HepG2 (cell line): ENCODE results near the gene SNAPC4. TPM values are rescaled to one million over a fixed set of nuclear protein-coding genes. Genes with fewer than 3 reads are reported as not detected.

Experiments
- AHR ChIP-seq: IDR thresholded peaks from 2 replicates; pipeline ENCODE4 v1.6.1; 2018; ENCODE audit warnings: missing genetic modification reagents, missing compliant biosample characterization
- FOXK2 ChIP-seq: fragments of 450-650 bp; IDR thresholded peaks from 2 replicates; pipeline ENCODE4 v1.6.1; 2016
- KAT7 ChIP-seq: IDR thresholded peaks from 2 replicates; pipeline ENCODE4 v1.6.1; 2018; ENCODE audit warnings: borderline replicate concordance, missing compliant biosample characterization
- SCMH1 ChIP-seq: sonication (generic); formaldehyde crosslinking; IDR thresholded peaks from 2 replicates; pipeline ENCODE4 v1.9.0; 2021; ENCODE audit warnings: missing genetic modification reagents, mild to moderate bottlenecking, borderline replicate concordance
- SMC3 ChIP-seq: IDR thresholded peaks from 2 replicates; pipeline ENCODE4 v1.6.1; 2011; ENCODE audit warnings: low read length, improper control_type of control experiment
- YEATS2 ChIP-seq: sonication (generic); formaldehyde crosslinking; IDR thresholded peaks from 2 replicates; pipeline ENCODE4 v1.4.0; 2020; ENCODE audit warnings: missing genetic modification reagents, borderline replicate concordance
- ZBTB7B ChIP-seq: sonication (generic); formaldehyde crosslinking; IDR thresholded peaks from 2 replicates; pipeline ENCODE4 v1.4.0; 2020; ENCODE audit warnings: missing genetic modification reagents
- ZFP82 ChIP-seq: sonication (generic); formaldehyde crosslinking; IDR thresholded peaks from 2 replicates; pipeline ENCODE4 v1.5.1; 2020; ENCODE audit warnings: mild to moderate bottlenecking, missing genetic modification reagents, borderline replicate concordance
- ZNF24 ChIP-seq: fragments of 450-650 bp; IDR thresholded peaks from 2 replicates; pipeline ENCODE4 v1.6.1; 2017; ENCODE audit warnings: antibody characterized with exemption, mild to moderate bottlenecking
- ZNF510 ChIP-seq: sonication (generic); formaldehyde crosslinking; IDR thresholded peaks from 2 replicates; pipeline ENCODE4 v1.4.0; 2020; ENCODE audit warnings: low read depth, mild to moderate bottlenecking, missing genetic modification reagents
- ZNF605 ChIP-seq: sonication (generic); formaldehyde crosslinking; IDR thresholded peaks from 2 replicates; pipeline ENCODE4 v1.8.0; 2022; ENCODE audit warnings: mild to moderate bottlenecking, missing genetic modification reagents
- ZNF788 ChIP-seq: sonication (generic); formaldehyde crosslinking; IDR thresholded peaks from 2 replicates; pipeline ENCODE4 v1.5.0; 2020; ENCODE audit warnings: mild to moderate bottlenecking, missing genetic modification reagents, borderline replicate concordance
- polyA plus RNA-seq, 8 experiments: library from polyadenylated mRNA; depleted of rRNA in 3 of 8; stranded (reverse) in 7 of 8; unstranded in 1 of 8; fragments of >200 nt; fragmentation: Illumina TruSeq in 4 of 8; extraction: Trizol in 4 of 8; gene quantifications; 2 replicates each; pipeline versions ENCODE4 v1.2.1 to v1.2.3, GENCODE V29; 2011 to 2016; ENCODE audit warnings: low read depth in 4 of 8, missing spikeins in 1 of 8, mixed read lengths in 1 of 8; ENCODE audit not compliant: insufficient read depth in 1 of 8
- total RNA-seq, 5 experiments: library from RNA; depleted of rRNA; stranded (reverse); fragments of >200 nt; fragmentation: Illumina TruSeq; extraction: Trizol; gene quantifications; 2 replicates each; pipeline ENCODE4 v1.2.3, GENCODE V29; 2016; ENCODE audit warnings: low read depth in 1 of 5
- TF ChIP-seq, protein P1 (sequence below): sonication (generic); formaldehyde crosslinking; IDR thresholded peaks from 2 replicates; pipeline ENCODE4 v1.4.0; 2020; ENCODE audit warnings: missing genetic modification reagents, borderline replicate concordance
- TF ChIP-seq, protein P2 (sequence below): IDR thresholded peaks from 2 replicates; pipeline ENCODE4 v1.6.1; 2016
- TF ChIP-seq, protein P3 (sequence below): sonication (generic); formaldehyde crosslinking; IDR thresholded peaks from 2 replicates; pipeline ENCODE4; 2020; ENCODE audit warnings: missing genetic modification reagents, mild to moderate bottlenecking, borderline replicate concordance
- TF ChIP-seq, protein P4 (sequence below): sonication (generic); formaldehyde crosslinking; IDR thresholded peaks from 2 replicates; pipeline ENCODE4 v1.4.0; 2020; ENCODE audit warnings: mild to moderate bottlenecking, missing genetic modification reagents
- TF ChIP-seq, protein P5 (sequence below): sonication (generic); formaldehyde crosslinking; IDR thresholded peaks from 2 replicates; pipeline ENCODE4 v1.4.0; 2020; ENCODE audit warnings: missing genetic modification reagents, low read depth, mild to moderate bottlenecking, borderline replicate concordance

The SNAPC4 gene
- total and polyA plus RNA-seq, 2 of the 13 experiments (the other 11 are each of a cell fraction or from before 2014, with no cell fraction given) = 2.0 to 6.0 TPM

DNA sequence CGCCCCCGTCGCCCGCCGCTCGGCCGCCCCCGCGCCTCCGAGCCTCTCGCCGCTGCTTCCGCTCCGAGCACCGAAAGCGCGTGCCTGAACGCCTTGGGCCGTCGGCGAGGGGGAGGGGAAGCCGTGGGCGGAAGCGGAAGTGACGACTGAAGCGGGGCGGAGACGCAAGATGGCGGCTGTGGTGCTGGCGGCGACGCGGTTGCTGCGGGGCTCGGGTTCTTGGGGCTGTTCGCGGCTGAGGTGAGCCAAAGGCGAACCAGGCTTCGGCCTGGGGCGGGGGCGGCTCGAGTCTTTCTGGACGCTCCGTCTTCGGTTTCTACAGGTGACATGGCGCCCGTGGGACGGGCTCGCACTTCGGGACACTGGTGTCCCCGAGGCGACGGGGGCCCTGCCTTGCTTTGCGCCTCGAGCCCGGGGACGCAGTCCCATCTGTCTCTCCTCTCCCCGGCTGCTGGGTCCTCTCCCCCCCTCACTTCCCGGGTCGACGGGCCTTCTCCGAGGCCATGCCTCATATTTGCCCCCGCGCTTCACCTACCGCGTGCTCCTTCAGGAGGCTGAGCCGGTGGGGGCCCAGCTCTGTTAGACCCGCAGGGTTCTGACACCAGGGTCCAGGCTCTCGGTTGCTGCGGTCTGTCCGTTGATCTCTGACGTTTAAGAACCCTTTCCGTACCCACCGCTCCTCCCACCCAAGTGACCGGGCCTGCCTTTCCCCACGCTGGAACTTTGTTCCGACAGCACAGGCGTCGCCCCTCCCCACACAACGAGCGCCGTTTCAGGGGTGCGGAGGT, 10.7 kb upstream of the SNAPC4 start, which contains the start of the genes ENTR1 and PMPCA (continued):
- TF ChIP-seq, protein P1, sequence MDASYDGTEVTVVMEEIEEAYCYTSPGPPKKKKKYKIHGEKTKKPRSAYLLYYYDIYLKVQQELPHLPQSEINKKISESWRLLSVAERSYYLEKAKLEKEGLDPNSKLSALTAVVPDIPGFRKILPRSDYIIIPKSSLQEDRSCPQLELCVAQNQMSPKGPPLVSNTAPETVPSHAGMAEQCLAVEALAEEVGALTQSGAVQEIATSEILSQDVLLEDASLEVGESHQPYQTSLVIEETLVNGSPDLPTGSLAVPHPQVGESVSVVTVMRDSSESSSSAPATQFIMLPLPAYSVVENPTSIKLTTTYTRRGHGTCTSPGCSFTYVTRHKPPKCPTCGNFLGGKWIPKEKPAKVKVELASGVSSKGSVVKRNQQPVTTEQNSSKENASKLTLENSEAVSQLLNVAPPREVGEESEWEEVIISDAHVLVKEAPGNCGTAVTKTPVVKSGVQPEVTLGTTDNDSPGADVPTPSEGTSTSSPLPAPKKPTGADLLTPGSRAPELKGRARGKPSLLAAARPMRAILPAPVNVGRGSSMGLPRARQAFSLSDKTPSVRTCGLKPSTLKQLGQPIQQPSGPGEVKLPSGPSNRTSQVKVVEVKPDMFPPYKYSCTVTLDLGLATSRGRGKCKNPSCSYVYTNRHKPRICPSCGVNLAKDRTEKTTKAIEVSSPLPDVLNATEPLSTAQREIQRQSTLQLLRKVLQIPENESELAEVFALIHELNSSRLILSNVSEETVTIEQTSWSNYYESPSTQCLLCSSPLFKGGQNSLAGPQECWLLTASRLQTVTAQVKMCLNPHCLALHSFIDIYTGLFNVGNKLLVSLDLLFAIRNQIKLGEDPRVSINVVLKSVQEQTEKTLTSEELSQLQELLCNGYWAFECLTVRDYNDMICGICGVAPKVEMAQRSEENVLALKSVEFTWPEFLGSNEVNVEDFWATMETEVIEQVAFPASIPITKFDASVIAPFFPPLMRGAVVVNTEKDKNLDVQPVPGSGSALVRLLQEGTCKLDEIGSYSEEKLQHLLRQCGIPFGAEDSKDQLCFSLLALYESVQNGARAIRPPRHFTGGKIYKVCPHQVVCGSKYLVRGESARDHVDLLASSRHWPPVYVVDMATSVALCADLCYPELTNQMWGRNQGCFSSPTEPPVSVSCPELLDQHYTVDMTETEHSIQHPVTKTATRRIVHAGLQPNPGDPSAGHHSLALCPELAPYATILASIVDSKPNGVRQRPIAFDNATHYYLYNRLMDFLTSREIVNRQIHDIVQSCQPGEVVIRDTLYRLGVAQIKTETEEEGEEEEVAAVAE (CRISPR knock-in tag) = no peak; the same call in 1 of the 2 replicates
- TF ChIP-seq YEATS2 (CRISPR knock-in tag) (peak; percentile 79), ZNF605 (CRISPR knock-in tag) (no peak), ZNF24 (no peak), ZNF510 (CRISPR knock-in tag) (no peak), AHR (CRISPR knock-in tag) (no peak; the same call in 1 of the 2 replicates), KAT7 (CRISPR knock-in tag) (peak; percentile 94), SMC3 (no peak), SCMH1 (CRISPR knock-in tag) (no peak), ZBTB7B (peak; percentile 60; the same call in 1 of the 2 replicates), ZFP82 (no peak), ZNF788 (CRISPR knock-in tag) (peak; percentile 91), FOXK2 (no peak)
- TF ChIP-seq, protein P2, sequence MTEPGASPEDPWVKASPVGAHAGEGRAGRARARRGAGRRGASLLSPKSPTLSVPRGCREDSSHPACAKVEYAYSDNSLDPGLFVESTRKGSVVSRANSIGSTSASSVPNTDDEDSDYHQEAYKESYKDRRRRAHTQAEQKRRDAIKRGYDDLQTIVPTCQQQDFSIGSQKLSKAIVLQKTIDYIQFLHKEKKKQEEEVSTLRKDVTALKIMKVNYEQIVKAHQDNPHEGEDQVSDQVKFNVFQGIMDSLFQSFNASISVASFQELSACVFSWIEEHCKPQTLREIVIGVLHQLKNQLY (CRISPR knock-in tag) = 0 out of 2 replicates have a peak, but pooled peaks have one; percentile 38
- TF ChIP-seq, protein P3, sequence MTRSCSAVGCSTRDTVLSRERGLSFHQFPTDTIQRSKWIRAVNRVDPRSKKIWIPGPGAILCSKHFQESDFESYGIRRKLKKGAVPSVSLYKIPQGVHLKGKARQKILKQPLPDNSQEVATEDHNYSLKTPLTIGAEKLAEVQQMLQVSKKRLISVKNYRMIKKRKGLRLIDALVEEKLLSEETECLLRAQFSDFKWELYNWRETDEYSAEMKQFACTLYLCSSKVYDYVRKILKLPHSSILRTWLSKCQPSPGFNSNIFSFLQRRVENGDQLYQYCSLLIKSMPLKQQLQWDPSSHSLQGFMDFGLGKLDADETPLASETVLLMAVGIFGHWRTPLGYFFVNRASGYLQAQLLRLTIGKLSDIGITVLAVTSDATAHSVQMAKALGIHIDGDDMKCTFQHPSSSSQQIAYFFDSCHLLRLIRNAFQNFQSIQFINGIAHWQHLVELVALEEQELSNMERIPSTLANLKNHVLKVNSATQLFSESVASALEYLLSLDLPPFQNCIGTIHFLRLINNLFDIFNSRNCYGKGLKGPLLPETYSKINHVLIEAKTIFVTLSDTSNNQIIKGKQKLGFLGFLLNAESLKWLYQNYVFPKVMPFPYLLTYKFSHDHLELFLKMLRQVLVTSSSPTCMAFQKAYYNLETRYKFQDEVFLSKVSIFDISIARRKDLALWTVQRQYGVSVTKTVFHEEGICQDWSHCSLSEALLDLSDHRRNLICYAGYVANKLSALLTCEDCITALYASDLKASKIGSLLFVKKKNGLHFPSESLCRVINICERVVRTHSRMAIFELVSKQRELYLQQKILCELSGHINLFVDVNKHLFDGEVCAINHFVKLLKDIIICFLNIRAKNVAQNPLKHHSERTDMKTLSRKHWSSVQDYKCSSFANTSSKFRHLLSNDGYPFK (CRISPR knock-in tag) = peak; percentile 30; the same call in 1 of the 2 replicates
- TF ChIP-seq, protein P4, sequence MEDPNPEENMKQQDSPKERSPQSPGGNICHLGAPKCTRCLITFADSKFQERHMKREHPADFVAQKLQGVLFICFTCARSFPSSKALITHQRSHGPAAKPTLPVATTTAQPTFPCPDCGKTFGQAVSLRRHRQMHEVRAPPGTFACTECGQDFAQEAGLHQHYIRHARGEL (CRISPR knock-in tag) = peak; percentile 48; the same call in 1 of the 2 replicates
- TF ChIP-seq, protein P5, sequence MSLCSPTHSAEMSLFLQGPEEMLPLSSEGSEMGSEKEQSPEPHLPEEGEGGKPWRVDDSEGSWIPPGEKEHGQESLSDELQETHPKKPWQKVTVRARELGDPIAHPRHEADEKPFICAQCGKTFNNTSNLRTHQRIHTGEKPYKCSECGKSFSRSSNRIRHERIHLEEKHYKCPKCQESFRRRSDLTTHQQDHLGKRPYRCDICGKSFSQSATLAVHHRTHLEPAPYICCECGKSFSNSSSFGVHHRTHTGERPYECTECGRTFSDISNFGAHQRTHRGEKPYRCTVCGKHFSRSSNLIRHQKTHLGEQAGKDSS (CRISPR knock-in tag) = peak; percentile 69; the same call in 1 of the 2 replicates
